ENCODE results near the gene GPR158. TPM values are rescaled to one million over a fixed set of nuclear protein-coding genes. Genes with fewer than 3 reads are reported as not detected.

GPR158 gene
- total RNA-seq, 1 experiment from 2014 or later, result 0.07 TPM

DNA sequence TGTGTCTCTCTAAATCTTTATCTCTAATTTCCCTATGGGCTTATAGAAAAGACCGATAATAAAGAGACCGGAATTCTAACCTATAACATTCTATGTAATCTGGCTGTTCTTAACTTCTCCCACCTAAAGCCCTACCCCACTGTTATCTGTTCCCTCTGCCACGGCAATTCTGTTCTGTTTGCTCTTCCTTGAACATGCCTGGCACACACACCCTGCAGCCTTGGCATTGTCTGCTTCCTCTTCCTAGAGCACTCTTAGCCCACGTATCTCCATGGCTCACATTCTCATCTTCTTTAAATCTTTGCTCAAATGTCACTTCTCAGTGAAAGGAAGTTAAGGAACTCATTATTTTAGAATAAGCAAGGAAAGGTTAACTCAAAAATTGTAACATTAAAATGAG lies 309.2 kb downstream of the GPR158 start:
- Histone ChIP-seq H3K9me3 (no peaks in the 10 kb centered on the region), H3K4me1 (no peaks in the 10 kb centered on the region), H3K4me3 (ENCODE audit: low read depth, low read length) (no peak overlapping the region), H3K36me3 (ENCODE audit: control insufficient read depth, insufficient read depth, low read length) (no peaks in the 10 kb centered on the region), H3K27me3 (replicated peaks; ENCODE audit: control insufficient read depth, insufficient read depth, low read length) (no peaks in the 10 kb centered on the region)
- Mint-ChIP-seq H3K4me1 (ENCODE audit: low read depth, unreplicated experiment) (peaks cover 9% of the 10 kb centered on the region), H3K36me3 (ENCODE audit: insufficient read depth, unreplicated experiment) (no peaks in the 10 kb centered on the region), H3K27me3 (ENCODE audit: insufficient read depth, unreplicated experiment) (peaks cover 7% of the 10 kb centered on the region), H3K9me3 (ENCODE audit: unreplicated experiment) (peaks cover 12% of the 10 kb centered on the region), H3K27ac (ENCODE audit: unreplicated experiment) (no peak overlapping the region), H3K4me3 (ENCODE audit: unreplicated experiment) (no peak overlapping the region)
- intact Hi-C loops (cut with micrococcal nuclease; ENCODE audit: unreplicated experiment), result no loop called here
- TF ChIP-seq, protein P1, sequence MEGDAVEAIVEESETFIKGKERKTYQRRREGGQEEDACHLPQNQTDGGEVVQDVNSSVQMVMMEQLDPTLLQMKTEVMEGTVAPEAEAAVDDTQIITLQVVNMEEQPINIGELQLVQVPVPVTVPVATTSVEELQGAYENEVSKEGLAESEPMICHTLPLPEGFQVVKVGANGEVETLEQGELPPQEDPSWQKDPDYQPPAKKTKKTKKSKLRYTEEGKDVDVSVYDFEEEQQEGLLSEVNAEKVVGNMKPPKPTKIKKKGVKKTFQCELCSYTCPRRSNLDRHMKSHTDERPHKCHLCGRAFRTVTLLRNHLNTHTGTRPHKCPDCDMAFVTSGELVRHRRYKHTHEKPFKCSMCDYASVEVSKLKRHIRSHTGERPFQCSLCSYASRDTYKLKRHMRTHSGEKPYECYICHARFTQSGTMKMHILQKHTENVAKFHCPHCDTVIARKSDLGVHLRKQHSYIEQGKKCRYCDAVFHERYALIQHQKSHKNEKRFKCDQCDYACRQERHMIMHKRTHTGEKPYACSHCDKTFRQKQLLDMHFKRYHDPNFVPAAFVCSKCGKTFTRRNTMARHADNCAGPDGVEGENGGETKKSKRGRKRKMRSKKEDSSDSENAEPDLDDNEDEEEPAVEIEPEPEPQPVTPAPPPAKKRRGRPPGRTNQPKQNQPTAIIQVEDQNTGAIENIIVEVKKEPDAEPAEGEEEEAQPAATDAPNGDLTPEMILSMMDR (IDR thresholded peaks at IDR 0.05; ENCODE audit: insufficient read depth in 1 of 2, low read depth in 1 of 2, low read length in 1 of 2, severe bottlenecking in 1 of 2, unreplicated experiment in 1 of 2), result no peak
- CTCF ChIA-PET, result no interaction called here
- no TSS peak for BruUV-seq (replicated peaks)
- POLR2A ChIA-PET, result no interaction called here
- no peak for DNase-seq

DNA sequence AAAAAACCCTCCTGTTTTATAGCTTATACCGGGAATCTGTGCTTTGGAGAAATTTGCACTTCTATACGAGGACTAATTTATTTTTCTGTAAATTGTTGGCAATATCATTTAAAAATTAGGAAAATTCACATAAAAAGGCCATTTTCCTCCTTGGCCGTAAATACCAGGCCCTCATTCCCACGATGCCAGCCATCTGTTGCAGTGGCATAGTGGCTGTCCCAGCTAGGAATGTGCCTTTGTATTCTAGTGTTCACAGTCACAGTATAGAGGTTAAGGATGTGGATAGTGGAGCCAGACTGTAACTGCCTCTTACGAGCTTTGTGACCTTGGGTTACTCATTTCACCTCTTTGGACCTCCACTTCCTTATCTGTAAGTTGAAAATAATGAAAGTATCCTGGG lies 312.5 kb downstream of the GPR158 start:
- POLR2A ChIA-PET, result no interaction called here
- H3K4me1 ChIP-seq, result no peaks in the 10 kb centered on the region
- CTCF ChIA-PET, result no interaction called here
- no TSS peak for BruUV-seq (replicated peaks)
- no peaks in the 10 kb centered on the region for H3K9me3 Mint-ChIP-seq (ENCODE audit: unreplicated experiment)
- H3K9me3 ChIP-seq, result no peaks in the 10 kb centered on the region
- H3K4me3 Mint-ChIP-seq (ENCODE audit: unreplicated experiment), result no peak overlapping the region
- no peak overlapping the region for H3K27ac Mint-ChIP-seq (ENCODE audit: unreplicated experiment)
- H3K36me3 ChIP-seq (ENCODE audit: control insufficient read depth, insufficient read depth, low read length), result no peaks in the 10 kb centered on the region
- intact Hi-C loops (cut with micrococcal nuclease; ENCODE audit: unreplicated experiment), result no loop called here
- H3K4me1 Mint-ChIP-seq (ENCODE audit: low read depth, unreplicated experiment), result no peaks in the 10 kb centered on the region
- H3K27me3 Mint-ChIP-seq (ENCODE audit: insufficient read depth, unreplicated experiment), result peaks cover 7% of the 10 kb centered on the region
- no peak for DNase-seq
- TF ChIP-seq, protein P1 (IDR thresholded peaks at IDR 0.05; ENCODE audit: insufficient read depth in 1 of 2, low read depth in 1 of 2, low read length in 1 of 2, severe bottlenecking in 1 of 2, unreplicated experiment in 1 of 2), result no peak
- H3K4me3 ChIP-seq (ENCODE audit: low read depth, low read length), result no peak overlapping the region
- no peaks in the 10 kb centered on the region for H3K27me3 ChIP-seq (replicated peaks; ENCODE audit: control insufficient read depth, insufficient read depth, low read length)
- no peaks in the 10 kb centered on the region for H3K36me3 Mint-ChIP-seq (ENCODE audit: insufficient read depth, unreplicated experiment)

DNA sequence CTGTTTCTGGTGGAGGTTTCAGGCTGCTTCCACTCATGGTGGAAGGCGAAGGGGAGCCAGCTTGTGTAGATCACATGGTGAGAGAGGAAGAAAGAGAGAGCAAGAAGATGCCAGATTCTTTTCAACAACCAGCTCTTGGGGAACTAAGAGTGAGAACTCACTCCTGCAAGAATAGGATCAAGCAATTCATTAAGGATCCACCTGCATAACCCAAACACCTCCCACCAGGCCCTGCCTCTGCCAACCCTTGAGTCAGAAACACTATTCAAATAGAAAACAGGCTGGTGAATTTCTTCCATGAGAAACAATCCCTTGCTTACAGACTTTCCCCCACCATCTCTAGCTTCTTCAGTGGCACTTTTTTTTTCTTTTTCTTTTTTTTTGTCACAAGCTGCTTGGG lies 317.2 kb downstream of the GPR158 start:
- BruUV-seq (replicated peaks), result no TSS peak
- Mint-ChIP-seq H3K4me1 (ENCODE audit: low read depth, unreplicated experiment) (no peaks in the 10 kb centered on the region), H3K36me3 (ENCODE audit: insufficient read depth, unreplicated experiment) (no peaks in the 10 kb centered on the region), H3K27ac (ENCODE audit: unreplicated experiment) (no peak overlapping the region), H3K4me3 (ENCODE audit: unreplicated experiment) (no peak overlapping the region), H3K27me3 (ENCODE audit: insufficient read depth, unreplicated experiment) (no peaks in the 10 kb centered on the region), H3K9me3 (ENCODE audit: unreplicated experiment) (no peaks in the 10 kb centered on the region)
- no peaks in the 10 kb centered on the region for H3K36me3 ChIP-seq (ENCODE audit: control insufficient read depth, insufficient read depth, low read length)
- H3K9me3 ChIP-seq, result no peaks in the 10 kb centered on the region
- CTCF ChIA-PET, result no interaction called here
- intact Hi-C loops (cut with micrococcal nuclease; ENCODE audit: unreplicated experiment), result no loop called here
- H3K4me3 ChIP-seq (ENCODE audit: low read depth, low read length), result no peak overlapping the region
- POLR2A ChIA-PET, result no interaction called here
- H3K27me3 ChIP-seq (replicated peaks; ENCODE audit: control insufficient read depth, insufficient read depth, low read length), result no peaks in the 10 kb centered on the region
- no peak for DNase-seq
- peaks cover 9% of the 10 kb centered on the region for H3K4me1 ChIP-seq
- TF ChIP-seq, protein P1 (IDR thresholded peaks at IDR 0.05; ENCODE audit: insufficient read depth in 1 of 2, low read depth in 1 of 2, low read length in 1 of 2, severe bottlenecking in 1 of 2, unreplicated experiment in 1 of 2), result no peak

Data from Caco-2 (cell line).